Activated T-cell treated with anti-CD3 and anti-CD28 coated beads, Interleukin-2, amount 50 U/mL, for 1 hour (primary cell): ENCODE measurements around the gene PGM1.

Source experiments
- DNase-seq: peaks from one replicate; pipeline ENCODE4 v3.0.0-alpha.2; 2020

Gene PGM1

DNA sequence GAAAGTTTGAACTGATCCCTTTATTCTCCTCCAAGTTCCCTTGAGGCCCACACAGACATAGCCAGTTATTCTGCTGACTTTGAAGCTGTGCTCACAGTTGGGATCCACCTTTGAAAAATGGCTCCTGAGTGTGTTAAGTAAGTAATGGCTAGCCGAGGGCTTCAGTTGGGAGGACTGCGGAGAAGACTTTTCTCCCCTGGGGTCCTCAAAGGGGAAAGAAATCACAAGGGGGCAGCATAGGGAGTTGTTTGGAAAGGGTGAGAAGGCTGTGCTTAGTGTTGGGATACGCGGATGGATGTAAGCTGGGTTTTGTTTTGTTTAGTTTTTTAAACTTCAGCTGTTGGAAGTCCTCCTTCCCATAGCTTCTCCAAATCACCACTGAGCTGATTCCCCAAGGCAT, 8.3 kb downstream of the PGM1 start:
- no peak for DNase-seq

DNA sequence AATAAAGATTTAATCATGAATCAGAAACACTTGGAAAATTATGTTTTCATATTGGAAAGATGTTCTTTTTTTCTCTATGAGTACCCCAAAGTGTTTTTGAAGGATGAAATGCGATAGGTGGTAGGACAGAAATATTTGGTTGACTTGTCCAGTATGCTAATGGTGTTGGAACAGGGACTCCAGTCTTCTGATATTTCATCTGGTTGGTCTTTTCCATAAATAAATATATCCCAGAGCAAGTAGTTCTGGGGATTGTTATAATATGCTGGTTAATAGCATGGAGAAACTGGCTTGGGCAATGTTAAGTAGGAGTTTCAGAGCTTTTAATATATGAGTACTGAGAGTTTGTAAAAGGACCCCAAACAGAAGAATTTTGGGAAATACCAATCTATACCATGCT, 8.7 kb downstream of the PGM1 start:
- no peak for DNase-seq

DNA sequence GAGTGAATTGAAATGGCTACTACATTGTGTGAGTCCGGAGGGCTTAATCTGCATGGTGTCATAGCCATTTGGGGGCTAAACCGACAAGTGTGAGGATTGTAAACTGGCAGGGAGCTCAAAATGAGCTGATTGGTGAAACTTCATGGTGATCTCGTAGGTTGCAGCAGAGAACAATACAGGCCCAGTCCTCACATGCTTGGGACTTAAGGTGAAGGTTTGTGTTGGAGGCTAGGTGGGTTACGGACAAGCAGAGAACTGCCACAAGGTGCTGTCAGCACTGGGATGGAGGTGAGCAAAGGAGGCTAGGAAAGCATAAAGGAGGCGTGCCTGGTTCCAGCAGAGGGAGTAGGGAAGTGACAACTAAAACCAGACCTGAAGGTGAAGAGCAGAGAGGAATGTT, 9.4 kb downstream of the PGM1 start:
- DNase-seq: no peak

DNA sequence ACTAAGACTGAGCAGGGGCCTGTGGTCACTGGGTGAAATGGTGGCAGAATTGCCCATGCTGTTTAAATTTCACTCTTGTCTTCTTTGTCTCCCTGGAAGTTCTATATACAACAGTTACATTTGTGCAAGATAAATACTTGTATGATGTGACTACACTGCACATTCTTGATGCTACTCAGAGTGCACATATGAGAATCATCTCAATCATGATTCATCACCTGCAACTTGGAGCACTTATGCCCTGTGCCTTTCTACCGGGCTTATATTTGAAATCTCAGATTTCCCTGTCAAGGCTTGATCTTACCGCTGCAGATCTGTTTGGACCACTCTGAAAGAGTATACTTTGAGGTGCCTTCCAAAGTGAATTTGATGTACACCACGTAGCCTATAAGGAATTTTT, 10.6 kb downstream of the PGM1 start:
- DNase-seq: no peak

DNA sequence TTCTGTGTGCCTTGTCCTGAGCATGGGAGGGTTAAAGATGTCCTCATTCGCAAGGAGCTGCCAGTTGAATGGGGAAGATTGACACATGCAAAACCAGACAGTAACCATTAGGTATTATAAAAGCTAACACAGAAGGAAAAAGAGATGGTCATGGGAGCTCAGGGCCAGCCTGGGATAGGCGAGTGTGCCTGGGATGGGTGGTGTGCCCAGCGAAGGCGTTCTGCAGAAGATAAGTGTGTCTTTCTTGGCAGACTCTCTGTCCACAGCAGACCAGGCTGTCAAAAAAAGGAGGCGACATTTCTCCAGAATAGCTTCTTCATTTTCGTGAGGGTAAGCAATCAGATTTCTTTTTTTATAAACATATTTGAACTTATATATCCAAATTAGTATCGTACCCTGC, 14.1 kb downstream of the PGM1 start:
- no peak for DNase-seq

DNA sequence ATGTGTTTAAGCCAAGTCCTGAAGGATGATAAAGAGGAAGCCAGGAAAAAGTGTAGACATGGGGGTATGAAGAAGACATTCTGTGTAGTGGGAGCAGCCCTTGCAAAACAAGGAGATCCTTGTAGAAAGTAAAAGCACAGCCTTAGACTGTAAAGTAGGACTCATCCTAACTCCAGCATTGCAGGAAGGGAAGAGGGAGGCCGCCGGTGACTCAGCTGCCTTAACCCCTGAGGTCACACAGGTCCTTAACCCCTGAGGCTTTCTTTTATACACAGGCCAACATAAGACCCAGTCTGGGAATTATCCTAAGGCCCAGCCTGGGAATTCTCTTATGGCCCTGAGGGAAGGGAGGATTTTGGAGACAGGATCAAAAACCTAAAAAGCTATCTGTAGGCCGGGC, 18.0 kb downstream of the PGM1 start:
- no peak for DNase-seq

DNA sequence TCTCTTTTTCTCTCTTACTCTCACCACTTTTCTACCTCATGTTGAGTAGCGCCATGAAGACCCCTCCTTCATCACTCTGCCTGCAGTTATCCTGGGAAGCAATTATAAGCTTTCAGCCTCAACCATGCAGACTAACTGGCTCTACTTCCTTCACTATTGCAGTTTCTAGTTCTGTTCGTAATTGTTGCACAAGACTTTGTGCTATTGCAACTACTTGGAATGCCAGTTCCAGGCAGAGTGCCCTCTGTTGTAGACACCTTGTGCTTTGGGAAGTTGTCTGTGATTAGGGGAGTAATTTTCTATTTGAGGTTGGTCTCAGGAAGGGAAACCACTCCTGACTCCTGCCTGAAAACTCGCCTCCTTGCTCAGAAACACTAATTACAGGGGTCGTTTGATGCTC, 19.4 kb downstream of the PGM1 start:
- DNase-seq: no peak

DNA sequence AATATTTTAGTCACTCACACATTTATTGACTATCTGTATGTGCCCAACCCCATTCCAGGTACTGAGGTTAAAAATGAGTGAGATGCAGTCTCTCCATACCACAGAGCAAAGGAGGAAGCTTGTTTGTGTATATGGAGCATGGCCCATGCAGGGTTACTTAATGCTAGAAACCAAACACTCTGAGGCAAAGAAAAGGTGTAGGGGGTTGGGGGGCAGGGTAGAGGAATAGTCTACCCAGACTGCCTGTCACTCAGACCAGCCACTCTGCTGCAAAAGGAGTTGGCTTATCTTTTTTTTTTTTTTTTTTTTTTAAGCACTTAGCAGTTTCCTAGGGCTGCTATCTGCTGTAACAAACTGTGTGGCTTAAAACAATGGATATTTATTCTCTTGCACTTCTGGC, 19.8 kb downstream of the PGM1 start:
- no peak for DNase-seq

DNA sequence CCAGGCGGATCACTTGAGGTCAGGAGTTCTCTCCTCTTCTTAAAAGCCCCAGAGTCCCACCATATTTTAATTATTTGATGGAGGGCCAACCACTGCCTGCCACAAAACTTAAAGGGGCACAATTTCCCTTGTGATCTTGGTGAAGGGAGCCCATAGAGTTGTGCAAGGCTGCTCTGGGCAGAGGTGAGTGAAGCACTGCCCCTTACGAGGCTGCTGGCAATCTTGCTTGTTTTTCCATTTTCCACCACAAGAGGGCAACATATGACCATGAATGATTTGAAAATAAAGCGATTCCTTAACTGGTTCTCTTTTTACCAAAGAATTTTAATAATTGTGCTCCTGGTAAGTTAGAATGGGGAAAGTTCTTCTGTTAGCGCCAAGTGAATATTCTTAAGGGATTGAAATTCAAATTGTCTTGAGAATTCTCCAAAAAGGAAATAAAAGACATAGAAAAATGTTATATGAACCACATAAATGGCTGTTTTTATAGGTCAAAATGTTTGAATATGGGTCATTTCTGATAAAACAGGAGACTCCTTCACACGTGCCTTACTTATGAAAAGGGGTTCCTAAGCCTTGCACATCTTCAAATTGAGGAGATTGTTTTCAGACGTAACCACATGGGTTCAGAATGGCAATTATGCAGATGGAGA, 22.7 kb downstream of the PGM1 start:
- DNase-seq: peak; percentile 36

DNA sequence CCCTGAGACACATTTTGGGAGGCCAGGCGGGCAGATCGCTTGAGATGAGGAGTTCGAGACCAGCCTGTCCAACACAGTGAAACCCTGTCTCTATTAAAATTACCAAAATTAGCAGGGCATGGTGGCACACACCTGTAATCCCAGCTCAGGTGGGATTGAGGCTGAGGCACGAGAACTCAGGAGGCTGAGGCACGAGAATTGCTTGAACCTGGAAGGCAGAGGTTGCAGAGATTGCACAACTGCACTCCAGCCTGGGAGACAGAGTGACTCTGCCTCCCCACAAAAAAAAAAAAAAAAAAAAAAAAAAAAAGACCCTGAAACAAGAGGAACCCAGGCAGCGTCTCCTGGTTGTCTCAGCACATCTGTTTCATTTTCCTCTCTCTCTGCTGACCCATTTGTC, 24.2 kb downstream of the PGM1 start:
- no peak for DNase-seq

DNA sequence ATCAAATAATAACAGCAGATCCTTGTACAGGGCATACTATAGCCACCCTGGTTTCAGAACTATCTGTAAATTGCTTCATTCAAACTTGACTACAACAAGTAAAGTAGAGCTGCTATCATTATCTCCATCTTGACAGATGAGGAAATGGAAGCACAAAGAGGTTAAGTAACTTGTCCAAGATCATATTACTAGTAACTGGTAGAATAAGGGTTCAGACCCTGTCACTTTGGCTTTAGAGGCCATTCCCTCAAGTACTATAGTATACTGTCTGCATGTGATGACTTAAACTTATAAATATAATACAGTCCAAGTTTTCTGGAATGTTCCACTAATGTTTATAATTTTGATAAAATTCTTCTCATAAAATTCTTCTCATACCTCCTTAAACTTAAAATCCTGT, 24.8 kb downstream of the PGM1 start:
- DNase-seq: no peak

DNA sequence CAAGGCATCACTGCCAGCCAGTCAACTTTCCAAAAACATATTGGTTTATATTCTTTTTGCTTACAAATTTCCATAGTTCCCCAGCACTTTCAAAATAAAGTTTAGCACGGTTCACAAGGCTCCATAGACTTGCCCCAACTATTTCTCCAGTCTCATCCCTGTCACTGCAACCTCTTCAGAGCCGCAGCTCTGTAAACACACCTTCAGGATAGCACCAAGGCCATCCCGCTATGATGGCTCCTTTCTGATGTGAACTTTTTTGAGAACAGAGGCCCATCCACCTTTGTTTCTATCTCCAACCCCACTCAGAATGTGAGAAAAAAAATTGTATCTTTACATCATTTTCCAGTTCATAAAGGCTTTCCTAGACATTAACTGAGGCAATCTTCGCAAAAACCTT, 26.3 kb downstream of the PGM1 start:
- no peak for DNase-seq

DNA sequence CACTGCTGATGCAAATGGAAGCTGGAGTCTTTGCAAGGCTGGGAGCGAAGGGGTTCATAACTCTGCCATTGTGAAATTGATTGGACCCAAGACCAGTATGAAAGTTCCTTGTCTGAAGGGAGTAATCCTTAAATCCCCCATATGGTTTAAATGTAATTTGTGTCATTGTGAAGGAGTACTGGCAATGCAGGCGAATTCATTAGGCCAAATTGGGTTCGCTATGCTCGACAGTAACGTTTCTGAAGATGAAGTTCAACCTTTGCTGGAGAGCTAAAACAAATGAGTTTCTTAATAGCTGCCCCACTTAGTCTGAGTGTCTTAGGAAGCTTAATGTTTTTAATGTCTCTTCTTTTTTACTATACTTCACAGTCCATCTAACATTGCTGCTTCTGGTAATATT, 27.5 kb downstream of the PGM1 start:
- no peak for DNase-seq

DNA sequence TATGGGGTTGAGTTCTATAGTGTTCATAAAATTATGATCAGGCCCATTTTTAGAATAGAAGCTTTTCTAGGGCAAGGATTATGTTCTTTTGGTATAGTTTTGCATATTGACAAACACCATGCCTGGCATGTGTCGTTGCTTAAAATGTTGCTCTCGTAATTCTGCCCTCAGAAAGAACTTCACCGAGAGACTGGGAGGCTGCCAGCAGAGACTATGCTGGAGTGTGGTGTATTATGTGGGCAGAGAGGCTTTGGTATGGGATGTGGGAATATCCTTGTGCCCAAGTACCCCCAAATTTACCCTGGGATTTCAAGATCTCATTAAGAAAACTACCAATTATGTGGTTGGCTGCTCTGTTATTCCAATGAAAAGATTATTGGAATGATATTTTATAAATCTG, 27.9 kb downstream of the PGM1 start:
- DNase-seq: no peak

DNA sequence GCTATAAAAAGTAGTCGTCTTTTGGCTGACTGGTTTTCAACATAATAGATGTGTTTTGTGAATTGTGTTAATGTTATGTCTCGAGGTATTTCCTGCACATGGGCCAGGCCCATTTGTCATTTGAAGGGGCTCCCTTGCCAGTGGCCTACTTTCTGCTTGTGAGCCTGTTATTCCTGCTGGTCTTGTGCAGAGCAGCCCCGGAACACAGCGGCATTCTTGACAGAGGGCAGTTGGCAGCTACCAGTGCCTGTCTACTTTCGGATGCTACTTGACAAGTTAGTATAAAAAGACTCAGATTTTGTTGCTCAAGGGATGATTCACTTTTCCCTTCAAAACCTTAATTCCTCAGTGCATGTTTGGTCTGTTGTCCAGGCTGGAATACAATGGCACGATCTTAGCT, 28.5 kb downstream of the PGM1 start:
- no peak for DNase-seq

DNA sequence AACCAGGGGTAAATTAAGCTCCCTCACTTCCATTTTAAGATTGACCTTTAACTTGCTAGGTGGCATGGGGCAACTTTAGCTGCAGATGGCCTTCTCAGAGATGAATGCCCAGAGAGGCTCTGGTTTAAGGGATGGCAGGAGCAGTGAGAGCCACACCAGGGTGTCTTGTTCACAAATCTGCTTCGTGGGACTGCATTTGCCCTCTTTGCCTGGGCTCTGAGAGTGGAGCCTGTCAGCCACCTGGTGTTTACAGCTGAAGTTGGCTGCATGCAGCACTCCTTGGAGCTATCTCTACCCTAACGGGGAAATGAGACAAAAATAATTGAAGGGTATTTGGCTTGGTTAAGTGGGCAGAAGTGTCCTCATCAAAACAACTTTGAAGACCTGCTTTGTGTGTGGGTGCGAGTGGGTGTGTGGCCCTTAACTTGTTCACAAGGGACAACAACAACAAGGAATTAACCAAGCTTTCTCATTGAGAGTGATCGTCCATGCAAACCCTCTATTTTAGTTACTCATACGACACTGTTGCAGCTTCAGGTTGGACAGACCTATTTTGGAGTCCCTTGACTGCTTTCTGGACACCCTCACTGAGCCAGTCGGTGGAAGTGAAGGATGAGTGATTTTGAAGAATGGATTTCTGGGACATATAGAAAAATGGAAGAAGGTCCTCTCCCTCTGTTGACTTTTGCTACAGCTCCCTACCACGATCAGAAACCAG, 29.8 kb downstream of the PGM1 start:
- DNase-seq: no peak

DNA sequence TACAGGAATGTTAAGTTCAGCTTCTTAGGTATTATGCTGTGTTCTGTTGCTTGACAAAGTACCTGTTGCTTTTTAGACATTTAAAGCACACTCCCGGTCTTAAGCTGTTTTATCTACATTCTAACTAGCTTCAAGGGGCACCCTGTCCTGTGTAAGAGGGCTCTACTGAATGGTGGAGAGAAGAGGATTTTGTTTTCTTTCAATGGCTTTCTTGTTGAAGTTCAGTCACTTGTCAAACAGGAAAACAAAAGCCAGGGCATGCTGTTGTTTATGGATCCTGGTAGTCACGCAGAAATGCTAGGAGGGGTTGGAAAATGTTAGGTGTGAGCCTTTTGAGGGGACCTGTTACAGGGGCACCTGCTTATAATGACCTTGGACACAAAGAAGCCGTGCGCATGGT, 30.7 kb downstream of the PGM1 start:
- no peak for DNase-seq

DNA sequence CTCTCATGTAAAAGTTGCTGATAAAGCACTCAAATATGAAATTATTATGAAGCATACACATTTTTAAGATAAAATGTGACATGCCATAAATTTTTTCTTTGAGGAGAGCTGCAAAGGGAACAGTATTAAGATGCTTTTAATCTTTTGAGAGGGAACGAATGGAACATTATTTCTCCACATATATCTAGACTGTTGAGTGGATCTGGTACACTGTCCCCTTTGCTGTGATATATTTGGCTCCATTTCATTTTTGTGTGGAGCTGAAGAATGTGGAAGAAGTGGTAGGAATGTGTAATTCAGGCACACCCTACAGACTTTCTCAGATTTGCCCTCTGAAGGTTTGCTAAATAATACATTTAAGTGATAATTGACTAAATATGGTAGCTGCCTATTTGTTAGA, 31.7 kb downstream of the PGM1 start:
- no peak for DNase-seq

DNA sequence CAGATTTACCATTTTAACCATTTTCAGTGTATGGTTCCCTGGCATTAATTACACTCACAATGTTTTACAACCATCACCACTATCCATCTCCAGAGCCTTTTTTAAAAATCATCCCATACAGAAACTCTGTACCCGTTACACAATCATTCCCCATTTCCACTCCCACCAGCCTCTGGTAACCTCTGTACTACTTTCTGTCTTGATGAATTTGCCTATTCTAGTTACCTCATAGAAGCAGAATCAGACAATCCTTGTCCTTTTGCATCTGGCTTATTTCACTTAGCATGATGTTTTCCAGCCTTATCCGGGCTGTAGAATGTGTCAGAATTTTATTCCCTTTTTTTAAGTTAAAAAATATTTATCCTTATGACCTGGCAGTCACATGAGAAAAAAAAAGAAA, 33.0 kb downstream of the PGM1 start:
- DNase-seq: no peak

DNA sequence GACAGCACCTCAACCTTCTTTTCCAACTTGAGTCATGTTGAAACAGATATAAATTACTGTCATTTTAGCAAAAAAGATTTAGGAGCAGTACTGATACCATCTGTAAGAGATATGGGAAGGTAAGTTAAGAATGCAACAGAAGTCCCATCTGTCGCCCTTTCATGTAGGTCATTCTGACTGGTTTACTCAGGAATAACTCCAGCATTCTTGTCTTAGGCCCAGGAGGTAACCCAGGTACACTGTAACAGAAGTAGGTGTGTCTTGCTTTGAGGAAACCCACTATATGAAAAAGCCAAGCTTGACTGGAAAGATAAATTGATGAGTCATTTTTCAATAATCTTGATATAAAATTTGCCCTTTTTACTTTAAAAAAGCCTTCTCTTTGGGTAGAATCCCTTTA, 35.4 kb downstream of the PGM1 start:
- no peak for DNase-seq

DNA sequence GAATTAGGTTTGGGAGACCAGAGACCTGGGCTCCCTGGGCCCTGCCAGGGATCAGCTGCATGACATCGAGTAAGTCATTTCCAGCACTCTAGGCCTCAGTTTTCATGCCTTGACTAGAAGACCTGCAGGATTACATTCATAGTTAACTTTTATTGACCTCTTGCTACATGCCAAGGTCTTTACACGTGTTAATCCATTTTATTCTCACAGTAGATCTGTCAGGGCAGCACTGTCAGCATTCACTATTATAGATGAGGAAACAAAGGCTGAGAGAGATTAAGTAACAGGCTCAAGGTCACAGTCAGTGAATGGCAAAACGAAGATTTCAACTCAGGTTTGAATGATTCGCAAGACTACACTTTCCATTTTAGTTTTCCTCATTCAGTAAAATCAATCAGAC, 37.0 kb downstream of the PGM1 start:
- no peak for DNase-seq

DNA sequence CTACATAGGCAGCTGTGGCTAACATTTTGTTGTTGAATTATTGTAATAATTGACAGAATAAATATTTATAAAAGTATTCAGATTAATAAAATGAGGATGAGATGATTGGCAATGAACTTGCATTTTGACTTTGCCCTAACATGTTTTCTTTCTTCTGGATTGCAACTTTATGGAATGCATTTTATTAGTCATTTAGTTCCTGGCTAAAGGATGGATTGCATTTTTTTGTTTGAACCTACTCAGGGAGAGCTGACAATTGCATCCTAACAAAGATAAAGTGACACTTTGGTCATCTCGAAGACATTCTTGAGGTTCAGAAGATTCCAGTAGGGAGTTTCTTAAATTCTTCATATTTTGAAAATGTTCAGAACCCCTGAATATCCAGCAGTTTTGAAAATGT, 37.5 kb downstream of the PGM1 start:
- no peak for DNase-seq

DNA sequence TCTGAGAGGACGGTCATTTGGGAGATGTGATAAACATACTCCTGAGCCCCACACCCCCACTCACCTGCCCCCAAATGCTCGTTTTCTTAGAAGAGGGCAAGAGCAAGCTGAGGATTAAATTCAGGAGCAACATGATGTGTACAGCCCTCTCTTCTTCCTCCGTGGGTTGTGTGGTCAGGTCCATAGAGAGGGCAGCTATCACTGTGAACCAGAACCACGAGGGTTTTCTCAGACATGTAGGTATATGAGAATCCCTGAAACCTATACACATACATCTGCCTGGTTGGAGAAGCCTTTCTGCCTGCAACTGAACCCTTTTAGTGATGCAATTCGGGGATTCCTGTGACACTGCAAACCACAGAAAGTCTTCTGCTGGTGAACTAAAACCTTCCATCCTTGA, 38.9 kb downstream of the PGM1 start:
- DNase-seq: no peak

DNA sequence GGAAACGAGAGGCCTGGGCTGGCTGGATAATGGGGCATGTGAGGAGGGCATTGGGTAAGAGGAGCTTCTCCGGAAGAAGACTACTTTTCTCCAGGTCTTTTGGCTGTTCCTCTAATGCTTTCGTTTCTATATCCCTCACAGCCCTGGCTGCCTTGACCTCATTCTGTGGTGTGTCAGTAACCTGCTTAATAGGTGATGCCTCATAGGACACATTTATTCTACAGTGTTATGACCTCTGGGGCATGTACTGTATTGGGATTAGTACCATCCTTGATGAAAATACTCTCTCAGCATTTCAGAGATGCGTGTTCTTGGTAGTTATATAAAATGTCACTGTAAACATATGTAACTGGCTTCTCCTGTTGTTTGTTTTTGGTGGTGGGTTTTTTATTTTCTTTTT, 40.1 kb downstream of the PGM1 start:
- DNase-seq: no peak

DNA sequence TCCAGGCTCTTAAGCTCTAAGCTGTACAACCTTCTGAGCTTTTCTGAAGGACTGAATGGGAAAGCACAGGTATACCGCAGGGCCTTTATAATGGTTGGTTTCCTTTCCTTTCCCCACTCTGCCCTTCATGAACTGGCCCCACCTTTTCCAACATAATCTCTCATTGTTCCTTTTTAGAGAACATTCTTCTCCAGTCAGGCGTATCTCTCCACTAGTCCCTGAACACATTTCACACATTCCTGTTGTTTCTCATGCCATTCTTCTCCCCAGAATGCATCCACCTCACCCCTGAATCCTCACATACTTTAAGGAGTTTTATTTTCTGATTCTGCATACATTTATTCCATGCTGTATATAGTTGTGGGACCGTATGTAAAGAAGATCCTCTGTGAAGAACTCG, 41.3 kb downstream of the PGM1 start:
- DNase-seq: no peak
